GM18505 (cell line): ENCODE results near the gene SLX9.

Experiments
- ATAC-seq: cut with Tn5 transposase; IDR thresholded peaks from one replicate; pipeline ENCODE4 v1.9.1; 2021; ENCODE audit not compliant: unreplicated experiment
- POLR2A ChIP-seq: IDR thresholded peaks from 4 replicates; pipeline ENCODE4 v1.6.1; 2011; ENCODE audit warnings: borderline replicate concordance; ENCODE audit not compliant: insufficient read depth, insufficient read length; ENCODE audit errors: extremely low read depth

Gene SLX9

DNA sequence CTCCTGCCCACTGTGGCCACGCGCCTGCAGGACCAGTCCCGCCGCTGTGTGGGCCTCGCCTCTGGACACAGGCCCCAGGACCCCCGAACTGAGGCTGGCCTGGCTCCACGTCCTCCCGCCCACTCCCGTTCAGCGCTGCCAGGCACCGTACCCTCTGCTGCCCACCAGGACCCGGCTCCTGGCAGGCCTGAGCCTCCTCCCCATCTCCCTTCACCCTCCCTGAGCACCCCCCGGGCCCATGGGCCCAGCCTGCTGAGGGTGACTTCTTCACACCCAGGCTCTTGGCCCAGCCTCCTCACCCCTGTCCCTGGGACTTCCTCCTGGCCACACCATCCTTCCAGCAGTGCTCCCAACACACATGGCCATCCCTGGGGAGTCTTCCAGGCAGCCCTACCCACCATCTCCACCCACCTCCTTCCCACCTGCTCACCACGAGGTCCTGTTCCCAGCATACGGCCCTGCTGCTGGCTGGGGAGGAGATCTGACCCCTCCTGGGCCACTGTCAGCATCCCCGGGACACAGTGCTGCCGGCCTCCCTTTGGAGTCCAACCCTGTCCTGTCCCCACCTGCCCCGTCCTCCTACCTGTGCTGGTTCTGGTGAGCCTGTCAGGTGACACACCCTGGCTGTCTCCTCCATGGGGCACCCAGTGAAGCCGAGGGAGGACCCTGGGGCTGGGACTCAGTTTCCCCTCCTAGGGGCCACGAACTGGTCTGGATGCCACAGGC is 53.7 kb downstream of the SLX9 start:
- no peak for ATAC-seq
- no peak for TF ChIP-seq POLR2A

DNA sequence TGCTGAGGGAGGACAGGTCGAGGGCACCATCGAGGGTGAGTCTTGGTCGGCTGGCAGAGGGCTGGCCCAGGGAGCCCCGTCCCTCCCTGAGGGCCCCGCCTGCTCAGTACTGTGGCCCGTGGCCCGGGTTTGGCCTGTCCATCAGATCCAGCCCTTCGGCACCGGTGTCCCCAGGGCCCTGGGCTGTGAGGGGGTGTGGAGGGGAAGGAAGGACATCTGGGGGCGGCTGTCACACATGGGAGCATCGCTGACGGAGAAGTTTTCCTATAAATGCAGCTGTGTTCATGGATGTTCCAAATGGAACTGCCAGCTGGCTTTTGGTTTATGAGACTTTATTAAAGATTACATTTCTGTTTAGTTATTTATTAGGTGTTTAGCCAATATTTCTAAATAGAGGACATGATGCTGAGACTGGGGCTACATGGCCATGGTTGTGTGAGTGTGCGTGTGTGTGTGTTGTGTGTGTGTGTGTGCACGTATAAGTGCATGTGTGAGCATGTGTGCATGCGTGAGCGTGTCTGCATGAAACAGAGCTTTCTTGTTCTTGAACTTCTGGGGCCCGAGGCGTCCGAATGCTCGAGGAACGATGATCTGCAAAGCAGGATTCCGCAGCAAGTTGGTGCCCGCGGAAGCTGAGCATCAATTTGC is 54.3 kb downstream of the SLX9 start:
- TF ChIP-seq POLR2A, result no peak
- no peak for ATAC-seq

DNA sequence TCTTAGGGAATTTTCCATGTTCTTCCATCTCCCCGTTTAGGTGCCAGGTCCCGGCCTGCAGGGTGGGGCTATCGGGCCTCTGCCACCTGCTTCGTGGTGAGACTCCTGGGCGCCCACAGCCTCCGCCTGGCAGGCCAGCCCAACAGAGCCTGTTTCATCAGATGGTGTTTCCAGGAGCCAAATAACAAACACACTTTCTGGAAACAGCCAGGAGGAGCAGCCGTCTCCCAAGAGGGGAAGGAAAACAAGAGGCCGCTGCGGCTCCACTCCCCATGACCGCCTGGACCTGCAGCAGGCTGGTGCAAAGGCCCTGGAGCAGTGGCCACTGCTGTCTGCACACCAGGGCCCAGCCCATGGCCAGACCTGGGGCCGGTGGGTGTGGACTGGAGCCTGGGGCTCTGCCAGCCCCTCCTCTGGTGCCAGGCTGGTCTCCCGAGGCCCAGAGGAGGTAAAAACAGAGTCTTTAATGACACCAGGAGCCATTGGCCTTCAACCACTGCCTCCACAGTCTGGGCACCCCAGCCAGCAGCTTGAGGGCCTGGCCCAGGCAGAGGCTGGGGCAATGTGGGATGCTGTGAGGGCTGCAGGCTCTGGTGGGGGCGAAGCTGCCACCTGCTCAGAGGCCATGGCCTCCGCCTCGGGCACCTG is 55.0 kb downstream of the SLX9 start:
- ATAC-seq, result no peak
- TF ChIP-seq POLR2A, result no peak

- no peak for ATAC-seq
- no peak for TF ChIP-seq POLR2A
These were observed 55.6 kb downstream of the SLX9 start for GRCh38 chr21:44995343-44995941.

GRCh38 chr21:44996096-44996495 is 56.3 kb downstream of the SLX9 start:
- no peak for ATAC-seq

GRCh38 chr21:44996501-44996921 is 56.7 kb downstream of the SLX9 start:
- no peak for ATAC-seq

More at GRCh38 chr21:44996096-44996495, 56.3 kb downstream of the SLX9 start:
- TF ChIP-seq POLR2A, result no peak

DNA sequence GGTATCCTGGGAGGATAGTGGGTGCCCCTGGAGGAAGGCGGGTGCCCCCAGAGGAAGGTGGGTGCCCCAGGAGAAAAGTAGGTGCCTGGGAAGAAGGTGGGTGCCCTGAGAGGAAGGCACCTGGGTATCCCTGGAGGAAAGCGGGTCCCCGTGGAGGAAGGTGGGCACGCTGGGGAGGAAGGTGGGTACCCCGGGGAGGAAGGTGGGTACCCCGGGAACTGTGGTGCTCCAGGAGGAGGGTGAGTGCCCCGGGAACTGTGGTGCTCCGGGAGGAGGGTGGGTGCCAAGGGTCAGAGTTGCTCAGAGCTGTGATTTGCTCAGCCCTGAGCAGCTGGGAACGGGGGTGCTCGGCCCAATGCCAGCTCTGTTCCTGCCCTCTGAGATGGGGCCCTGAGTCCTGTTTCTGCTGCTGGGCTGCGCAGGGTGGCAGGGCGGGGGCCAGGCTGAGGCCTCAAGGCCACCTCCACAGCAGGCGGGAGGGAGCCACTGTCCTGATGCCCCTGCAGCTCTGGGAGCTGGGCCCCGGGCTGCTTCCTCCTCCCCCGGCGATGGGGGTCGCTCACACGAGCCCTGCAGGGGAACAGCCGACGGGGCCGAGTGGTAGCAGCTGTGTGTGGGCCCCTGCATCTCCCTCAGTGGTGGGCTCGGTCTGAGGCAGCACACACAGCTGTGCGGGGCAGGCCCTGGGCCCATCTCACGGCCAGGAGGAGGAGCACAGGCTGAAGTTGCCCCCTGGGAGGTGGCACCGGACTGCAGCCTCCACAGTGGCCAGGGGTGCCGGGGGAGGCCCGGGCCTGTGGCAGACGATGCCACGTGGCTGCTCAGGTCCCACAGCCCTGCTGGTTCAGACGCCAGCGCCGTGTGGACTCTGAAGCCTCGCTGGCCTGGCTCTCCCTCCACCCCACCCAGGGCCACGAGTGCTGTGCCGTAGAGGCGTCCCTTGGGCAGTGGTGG is 57.4 kb downstream of the SLX9 start:
- TF ChIP-seq POLR2A, result no peak
- no peak for ATAC-seq

More at GRCh38 chr21:44996501-44996921, 56.7 kb downstream of the SLX9 start:
- no peak for TF ChIP-seq POLR2A

DNA sequence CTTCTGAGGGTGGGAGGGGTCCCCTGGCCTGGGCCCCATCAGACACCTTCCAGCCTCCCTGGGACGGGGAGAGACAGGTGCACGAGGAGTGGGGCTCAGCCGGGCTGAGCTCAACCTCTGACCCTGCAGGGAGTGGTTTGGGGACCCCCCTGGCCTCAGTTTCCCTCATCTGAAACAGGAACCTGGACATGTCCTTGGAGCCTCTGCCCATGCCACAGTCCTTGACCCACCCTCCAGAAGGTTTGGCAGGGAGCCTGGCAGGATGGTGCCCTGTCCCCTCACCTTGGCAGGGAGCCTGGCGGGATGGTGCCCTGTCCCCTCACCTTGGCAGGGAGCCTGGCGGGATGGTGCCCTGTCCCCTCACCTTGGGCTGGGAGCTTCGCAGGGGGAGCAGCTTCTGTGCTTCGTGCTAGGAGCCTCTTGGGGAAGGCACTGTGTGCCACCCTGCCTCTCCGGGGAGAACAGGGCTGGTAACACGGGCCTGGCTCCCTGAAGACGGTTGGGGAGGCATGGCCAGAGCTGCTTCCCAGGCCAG is 58.3 kb downstream of the SLX9 start:
- ATAC-seq, result no peak
- TF ChIP-seq POLR2A, result no peak

GRCh38 chr21:44998621-44999427 is 59.0 kb downstream of the SLX9 start:
- TF ChIP-seq POLR2A, result no peak
- ATAC-seq, result no peak

- no peak for ATAC-seq
- TF ChIP-seq POLR2A, result no peak
These were observed 59.7 kb downstream of the SLX9 start for GRCh38 chr21:44999428-44999971.

GRCh38 chr21:44999972-45000636 is 60.3 kb downstream of the SLX9 start:
- TF ChIP-seq POLR2A, result no peak
- ATAC-seq, result no peak
